Superior temporal gyrus (tissue), 1 donor: Measurements from ENCODE around the gene PSAT1.
A peak's percentile ranks its signal among the peaks of the same experiment; 100 is the strongest.

ENCODE experiments used
- DNase-seq: peaks from one replicate; pipeline ENCODE4 v3.0.0-alpha.2; 2016; ENCODE audit errors: extremely low spot score

Gene PSAT1

GRCh38 chr9:78292716-78293497 lies 4.0 kb upstream of the PSAT1 start:
- no peak for DNase-seq

GRCh38 chr9:78294290-78295176 lies 2.4 kb upstream of the PSAT1 start:
- no peak for DNase-seq

DNA sequence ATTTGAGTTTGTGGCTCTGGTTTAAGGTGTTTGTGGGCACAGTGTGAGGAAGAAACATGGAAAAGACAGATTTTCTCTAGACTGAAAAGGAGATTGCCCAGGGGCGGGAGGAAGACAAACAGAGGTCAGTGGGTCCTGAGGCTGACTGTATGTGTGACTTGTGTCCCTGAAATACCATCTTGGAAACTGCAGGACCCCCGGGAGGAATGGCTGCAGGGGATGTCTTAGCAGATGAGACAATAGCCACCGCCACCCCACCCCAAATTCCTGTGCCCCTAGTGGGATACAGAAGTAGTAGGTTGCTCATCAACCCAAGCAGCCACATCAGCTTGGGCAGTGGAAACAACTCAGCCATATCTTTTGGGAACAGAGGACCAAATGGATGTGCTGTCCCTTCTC lies 1.7 kb upstream of the PSAT1 start:
- no peak for DNase-seq

- no peak for DNase-seq
Measured at GRCh38 chr9:78295731-78296130, 1.2 kb upstream of the PSAT1 start.

DNA sequence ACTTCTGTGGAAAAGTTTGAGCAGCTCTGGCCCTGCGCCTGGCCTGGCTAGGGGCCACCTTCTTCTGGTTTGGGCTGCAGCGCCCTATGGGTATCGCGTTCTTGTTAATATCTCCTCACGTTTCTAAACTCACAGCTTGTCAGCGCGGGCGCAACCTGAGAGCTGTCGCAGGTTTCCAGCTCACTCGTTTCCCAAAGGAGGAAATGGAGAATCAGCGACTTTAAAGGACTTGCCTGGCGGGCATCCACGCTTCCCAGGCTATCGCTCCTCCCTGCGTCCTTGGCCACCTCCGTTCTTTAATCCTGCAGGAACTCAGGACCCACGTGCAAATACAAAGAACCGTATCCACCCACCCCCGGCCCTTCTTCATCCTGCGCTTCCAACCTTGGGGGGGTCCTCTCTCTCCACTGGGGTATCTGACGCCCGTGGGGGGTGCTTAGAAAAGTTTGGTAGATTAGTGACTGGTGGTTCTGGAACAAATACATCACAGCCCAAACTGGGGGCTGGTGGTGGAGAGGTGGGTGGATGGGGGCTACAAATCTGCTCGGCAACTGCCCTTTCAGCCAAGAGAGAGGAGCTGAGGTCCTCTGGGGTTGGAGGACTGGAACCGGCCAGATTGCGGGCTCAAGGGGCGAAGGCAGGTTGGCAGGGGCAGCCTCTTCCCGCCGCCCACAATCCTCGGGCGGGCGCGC lies 578 bp upstream of the PSAT1 start:
- DNase-seq, result peak; percentile 62

GRCh38 chr9:78297672-78297961 lies 692 bp downstream of the PSAT1 start:
- DNase-seq, result no peak

- peak; percentile 90 for DNase-seq
Measured at GRCh38 chr9:78298046-78298765, 1.3 kb downstream of the PSAT1 start.

DNA sequence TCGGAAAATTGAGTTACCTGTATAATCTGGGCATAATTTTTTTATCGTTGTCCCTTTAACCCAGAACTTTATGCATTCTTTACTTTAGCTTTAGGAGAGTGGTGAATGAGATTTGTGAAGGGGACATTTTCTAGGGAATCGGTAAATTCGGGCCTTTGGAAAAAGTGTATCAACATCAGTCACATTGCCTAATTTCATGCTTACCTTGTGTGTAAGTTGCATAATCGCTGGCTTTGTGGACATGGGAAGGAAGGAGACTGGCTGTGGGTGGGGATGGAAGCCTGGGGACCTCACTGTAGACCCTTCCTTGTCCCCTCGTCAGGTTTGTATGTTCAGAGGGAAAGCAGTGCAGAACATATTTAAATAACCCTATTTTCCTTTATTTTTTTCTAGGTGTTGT lies 3.3 kb downstream of the PSAT1 start:
- DNase-seq, result no peak

DNA sequence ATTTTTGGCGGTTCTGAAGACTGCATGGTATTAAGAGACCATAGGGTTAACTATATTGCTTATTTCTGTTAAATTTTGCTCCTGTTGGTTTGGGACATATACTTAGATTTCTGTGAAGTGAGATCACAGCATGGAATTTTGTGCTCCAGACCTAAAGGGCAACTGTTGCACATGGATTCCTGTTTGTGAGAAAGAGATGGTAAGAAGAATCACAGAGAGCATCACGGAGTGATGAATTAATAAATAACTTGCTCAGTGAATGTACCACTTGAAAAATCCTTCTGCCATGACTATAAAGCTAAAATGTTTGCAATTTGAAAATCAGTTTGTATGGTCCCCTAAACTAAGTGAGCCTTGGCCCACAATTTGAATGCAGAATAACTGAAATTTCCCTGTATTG lies 4.5 kb downstream of the PSAT1 start:
- no peak for DNase-seq

- DNase-seq, result no peak
Measured at GRCh38 chr9:78303377-78304062, 6.6 kb downstream of the PSAT1 start.

- no peak for DNase-seq
Measured at GRCh38 chr9:78304357-78304756, 7.4 kb downstream of the PSAT1 start.

- DNase-seq, result no peak
Measured at GRCh38 chr9:78306222-78307076, 9.5 kb downstream of the PSAT1 start.

GRCh38 chr9:78307360-78307759 lies 10.4 kb downstream of the PSAT1 start:
- DNase-seq, result no peak

DNA sequence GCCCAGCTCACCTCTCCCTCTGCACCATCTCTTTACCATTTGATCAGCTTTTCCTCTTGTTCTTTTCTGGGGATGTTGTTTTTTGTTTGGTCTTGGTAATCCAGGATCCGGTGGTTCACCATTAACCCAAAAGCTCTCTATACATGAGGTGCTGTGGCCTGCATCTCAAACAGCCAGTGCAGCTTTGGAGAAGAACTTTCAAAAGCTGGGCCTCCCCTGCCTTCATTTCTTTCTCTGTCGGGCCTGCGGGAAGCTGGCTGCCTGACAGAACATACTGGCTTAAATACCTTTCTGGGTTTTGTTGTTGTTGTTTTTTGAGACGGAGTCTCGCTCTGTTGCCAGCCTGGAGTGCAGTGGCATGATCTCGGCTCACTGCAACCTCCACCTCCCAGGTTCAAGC lies 12.1 kb downstream of the PSAT1 start:
- DNase-seq, result no peak

- DNase-seq, result no peak
Measured at GRCh38 chr9:78311075-78311474, 14.2 kb downstream of the PSAT1 start.

DNA sequence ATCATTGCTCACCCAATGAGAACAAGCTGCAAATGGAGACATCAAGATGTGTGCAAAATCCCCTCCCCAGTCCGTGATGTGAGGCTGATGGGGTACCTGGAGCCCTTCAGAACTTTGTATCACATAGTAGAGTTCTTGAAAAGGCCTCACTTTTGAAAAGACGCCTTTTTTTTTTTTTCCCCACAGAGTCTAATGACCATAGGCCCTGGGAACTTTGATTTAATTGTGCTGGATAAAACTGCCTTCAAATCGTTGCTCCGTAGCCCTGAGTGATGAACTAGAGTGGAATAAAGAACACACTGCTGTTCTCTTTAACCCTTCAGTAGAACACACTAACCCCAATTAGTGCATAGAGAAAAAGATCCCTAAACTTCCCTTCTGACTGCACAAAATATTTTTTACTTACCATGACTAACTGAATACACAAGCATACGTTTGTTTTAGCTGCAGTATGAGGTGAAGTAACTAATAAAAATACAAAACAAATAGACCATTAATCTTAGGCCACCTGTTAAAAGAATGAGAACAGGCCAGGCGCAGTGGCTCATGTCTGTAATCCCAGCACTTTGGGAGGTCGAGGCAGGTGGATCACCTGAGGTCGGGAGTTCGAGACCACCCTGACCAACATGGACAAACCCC lies 15.1 kb downstream of the PSAT1 start:
- no peak for DNase-seq

DNA sequence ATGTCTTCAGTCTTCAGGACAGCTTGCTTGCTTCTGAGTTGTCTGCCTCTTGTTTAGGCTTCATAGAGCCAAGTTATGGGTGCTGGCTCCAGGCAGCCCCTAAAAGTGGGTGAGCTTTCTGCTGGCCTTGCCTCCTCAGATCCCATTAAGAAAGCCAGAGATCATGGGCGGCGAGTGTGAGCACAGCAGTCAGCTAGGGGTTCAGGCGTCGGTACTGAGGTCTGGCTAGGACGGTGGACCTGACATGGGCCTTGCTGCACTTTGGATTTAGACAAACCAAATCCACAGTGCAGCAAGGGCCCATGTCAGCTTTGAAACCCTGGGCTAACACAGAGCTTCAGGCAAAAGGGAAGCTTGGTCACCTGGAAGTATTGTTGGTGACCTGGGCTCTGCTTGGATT lies 17.6 kb downstream of the PSAT1 start:
- DNase-seq, result no peak

DNA sequence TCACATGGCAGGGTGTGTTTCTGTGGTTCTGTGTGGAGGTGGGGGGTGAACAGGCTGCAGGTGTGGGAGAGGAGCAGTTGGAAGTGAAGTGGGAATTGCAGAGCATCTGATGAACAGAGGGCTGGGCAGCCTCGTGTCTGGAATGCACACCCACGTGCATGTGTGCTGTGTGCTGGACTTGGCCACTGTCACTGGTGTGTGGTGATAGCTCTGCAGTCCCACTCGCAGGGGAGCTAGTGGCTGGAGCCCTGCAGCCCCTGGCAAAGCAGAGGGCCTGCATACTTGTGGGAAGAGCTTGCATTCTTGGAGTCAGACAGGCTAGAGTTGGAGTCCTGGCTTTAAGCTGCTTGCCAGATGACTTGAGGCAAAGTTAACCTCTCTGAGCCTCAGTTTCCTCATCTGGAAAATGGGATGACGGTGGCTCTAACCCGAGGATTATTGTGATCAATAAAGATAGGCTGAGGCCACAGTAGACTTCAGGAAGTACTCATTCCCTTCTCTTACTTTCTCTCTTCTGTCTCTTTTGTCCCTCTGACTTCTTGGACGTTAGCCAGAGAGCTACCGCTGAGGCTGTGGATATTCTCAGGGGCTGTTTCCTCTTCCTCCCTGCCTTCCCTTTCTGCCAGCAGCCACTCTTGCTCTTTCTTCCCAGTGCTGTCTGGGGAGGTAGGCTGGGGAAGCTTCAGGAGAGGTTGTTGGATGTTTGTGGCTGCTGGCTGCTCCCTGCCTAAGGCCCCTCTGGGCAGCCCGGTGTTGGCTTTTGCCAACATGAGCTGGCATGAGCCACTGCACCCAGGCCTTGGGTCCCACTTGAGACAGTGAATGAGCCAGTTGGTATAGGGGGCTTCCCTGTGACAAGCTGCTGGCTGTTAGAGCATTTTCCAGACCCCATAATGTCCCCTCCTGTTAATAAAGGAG lies 18.3 kb downstream of the PSAT1 start:
- no peak for DNase-seq
